ENCODE measurements around the gene JAML. TPM values are rescaled to one million over a fixed set of nuclear protein-coding genes. Genes with fewer than 3 reads are reported as not detected.

JAML gene
- total RNA-seq, 1 donor, result not detected

DNA sequence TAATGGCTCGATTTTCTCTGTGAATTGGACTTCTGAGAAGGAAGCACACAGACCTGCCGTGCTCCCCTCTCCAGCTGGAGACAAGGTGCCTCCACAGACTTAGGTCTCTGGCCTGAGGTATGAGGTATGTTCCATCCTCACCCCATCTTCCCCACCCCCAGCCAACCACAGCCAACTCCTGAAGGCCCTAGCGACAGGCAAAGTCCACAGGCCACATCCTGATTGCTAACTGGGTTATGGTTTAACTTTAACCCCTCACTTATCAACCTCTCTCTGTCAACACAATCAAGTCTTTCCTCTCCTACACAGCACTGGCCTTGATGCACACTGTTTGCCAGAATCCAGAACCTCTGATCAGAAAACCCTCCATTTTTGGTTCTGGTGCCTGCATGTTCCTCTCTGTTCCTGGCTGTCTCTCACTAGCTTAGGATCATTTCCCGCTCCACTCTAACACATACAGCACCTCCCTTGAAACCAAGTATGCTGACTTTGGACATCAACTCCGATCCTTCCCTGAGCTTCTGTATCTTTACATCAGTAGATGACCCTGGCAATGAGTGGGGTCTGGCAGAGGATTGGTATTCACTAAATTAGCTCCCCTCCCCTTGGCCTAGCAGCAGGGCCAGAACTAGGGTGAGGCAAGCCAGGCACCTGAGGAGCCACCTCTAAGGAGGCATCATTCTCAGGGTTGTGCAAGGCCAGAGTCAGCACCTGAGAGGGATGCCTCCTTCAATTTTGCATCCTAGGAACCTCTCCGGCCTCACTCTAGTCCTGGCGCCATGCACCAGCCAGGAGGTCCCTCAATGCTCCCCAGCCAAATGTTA, 22.0 kb downstream of the JAML start:
- Histone ChIP-seq H3K4me1 (ENCODE audit: insufficient read depth, low read length) (no peaks in the 10 kb centered on the region), H3K9me3 (ENCODE audit: low read depth, low read length) (no peaks in the 10 kb centered on the region), H2AFZ (ENCODE audit: low read length) (no peak overlapping the region), H4K20me1 (ENCODE audit: insufficient read depth, low read length) (no peaks in the 10 kb centered on the region), H3K27me3 (ENCODE audit: insufficient read depth, low read length) (peaks cover 13% of the 10 kb centered on the region), H3K4me2 (ENCODE audit: insufficient read depth, low read length) (no peak overlapping the region), H3K36me3 (ENCODE audit: insufficient read depth, low read length) (no peaks in the 10 kb centered on the region), H3K4me3 (ENCODE audit: insufficient read depth, low read length) (no peak overlapping the region), H3K27ac (ENCODE audit: low read depth, low read length) (no peak overlapping the region), H3K79me2 (ENCODE audit: insufficient read depth, low read length) (no peaks in the 10 kb centered on the region)
- DNase-seq (ENCODE audit: insufficient read length, low spot score, missing footprints), result no peak
- TF ChIP-seq, protein P1, sequence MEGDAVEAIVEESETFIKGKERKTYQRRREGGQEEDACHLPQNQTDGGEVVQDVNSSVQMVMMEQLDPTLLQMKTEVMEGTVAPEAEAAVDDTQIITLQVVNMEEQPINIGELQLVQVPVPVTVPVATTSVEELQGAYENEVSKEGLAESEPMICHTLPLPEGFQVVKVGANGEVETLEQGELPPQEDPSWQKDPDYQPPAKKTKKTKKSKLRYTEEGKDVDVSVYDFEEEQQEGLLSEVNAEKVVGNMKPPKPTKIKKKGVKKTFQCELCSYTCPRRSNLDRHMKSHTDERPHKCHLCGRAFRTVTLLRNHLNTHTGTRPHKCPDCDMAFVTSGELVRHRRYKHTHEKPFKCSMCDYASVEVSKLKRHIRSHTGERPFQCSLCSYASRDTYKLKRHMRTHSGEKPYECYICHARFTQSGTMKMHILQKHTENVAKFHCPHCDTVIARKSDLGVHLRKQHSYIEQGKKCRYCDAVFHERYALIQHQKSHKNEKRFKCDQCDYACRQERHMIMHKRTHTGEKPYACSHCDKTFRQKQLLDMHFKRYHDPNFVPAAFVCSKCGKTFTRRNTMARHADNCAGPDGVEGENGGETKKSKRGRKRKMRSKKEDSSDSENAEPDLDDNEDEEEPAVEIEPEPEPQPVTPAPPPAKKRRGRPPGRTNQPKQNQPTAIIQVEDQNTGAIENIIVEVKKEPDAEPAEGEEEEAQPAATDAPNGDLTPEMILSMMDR (IDR thresholded peaks at IDR 0.05; ENCODE audit: extremely low read depth, low read depth, low read length), result no peak

DNA sequence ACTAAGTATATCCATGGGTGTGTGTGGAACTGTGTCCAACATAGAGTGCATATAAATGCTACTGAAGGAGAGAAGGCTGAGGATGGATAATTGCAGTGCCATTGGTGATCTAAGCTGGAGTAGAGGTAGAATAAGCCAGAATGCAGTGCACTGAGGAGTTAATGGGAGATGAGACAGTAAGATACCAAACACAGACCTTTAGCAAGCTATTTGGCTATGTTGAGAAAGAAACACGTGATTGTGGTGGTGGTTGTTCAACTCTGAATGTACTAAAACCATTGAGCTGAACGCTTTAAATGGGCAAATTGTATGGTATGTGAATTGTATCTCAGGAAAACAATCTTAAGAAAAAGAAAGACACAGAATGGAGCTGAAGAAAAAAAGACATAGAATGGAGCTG, 22.8 kb downstream of the JAML start:
- TF ChIP-seq, protein P1 (IDR thresholded peaks at IDR 0.05; ENCODE audit: extremely low read depth, low read depth, low read length), result no peak
- H2AFZ ChIP-seq (ENCODE audit: low read length), result no peak overlapping the region
- no peaks in the 10 kb centered on the region for H3K9me3 ChIP-seq (ENCODE audit: low read depth, low read length)
- H3K36me3 ChIP-seq (ENCODE audit: insufficient read depth, low read length), result no peaks in the 10 kb centered on the region
- no peak overlapping the region for H3K4me2 ChIP-seq (ENCODE audit: insufficient read depth, low read length)
- H3K4me3 ChIP-seq (ENCODE audit: insufficient read depth, low read length), result no peak overlapping the region
- peaks cover 19% of the 10 kb centered on the region for H3K27me3 ChIP-seq (ENCODE audit: insufficient read depth, low read length)
- no peak overlapping the region for H3K27ac ChIP-seq (ENCODE audit: low read depth, low read length)
- H3K4me1 ChIP-seq (ENCODE audit: insufficient read depth, low read length), result no peaks in the 10 kb centered on the region
- DNase-seq (ENCODE audit: insufficient read length, low spot score, missing footprints), result no peak
- H4K20me1 ChIP-seq (ENCODE audit: insufficient read depth, low read length), result no peaks in the 10 kb centered on the region
- no peaks in the 10 kb centered on the region for H3K79me2 ChIP-seq (ENCODE audit: insufficient read depth, low read length)

DNA sequence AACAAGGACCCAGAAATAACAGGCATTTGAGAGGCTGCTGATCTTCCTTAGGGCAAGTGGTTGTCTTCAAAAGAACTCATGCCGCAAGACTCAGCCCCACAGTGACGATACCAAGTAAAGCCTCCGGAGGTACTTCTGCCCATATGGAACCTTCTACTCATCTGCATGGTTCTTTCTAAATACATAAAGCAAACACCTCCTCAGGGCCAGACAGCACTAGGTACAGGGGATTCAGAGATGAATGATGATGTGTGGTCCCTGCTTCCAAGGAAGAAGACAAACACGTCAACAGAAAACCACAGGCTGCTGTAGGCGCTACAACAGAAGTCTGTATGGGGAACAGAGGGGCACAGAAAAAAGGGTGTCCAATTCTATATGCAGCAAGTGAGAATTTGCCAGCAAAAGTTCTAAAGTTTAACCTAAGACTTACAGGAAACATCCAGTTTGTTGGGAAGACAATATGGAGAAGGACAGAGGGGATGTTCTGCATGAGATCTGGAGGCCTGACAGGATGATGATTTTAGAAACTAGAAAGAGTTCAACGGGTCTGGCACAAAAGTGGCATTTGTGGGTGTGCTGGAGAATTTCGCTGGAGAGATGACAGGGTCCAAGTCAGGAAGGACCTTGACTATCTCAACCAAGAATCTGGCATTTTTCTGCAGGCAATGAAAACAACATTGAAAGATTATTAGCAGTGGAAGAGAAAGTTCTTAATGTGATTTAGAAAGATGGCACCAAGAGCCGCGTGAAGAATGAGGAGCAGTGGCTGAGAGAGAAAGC, 23.7 kb downstream of the JAML start:
- Histone ChIP-seq H3K27ac (ENCODE audit: low read depth, low read length) (no peak overlapping the region), H3K4me2 (ENCODE audit: insufficient read depth, low read length) (no peak overlapping the region), H4K20me1 (ENCODE audit: insufficient read depth, low read length) (no peaks in the 10 kb centered on the region), H3K4me3 (ENCODE audit: insufficient read depth, low read length) (no peak overlapping the region), H2AFZ (ENCODE audit: low read length) (no peak overlapping the region), H3K79me2 (ENCODE audit: insufficient read depth, low read length) (no peaks in the 10 kb centered on the region), H3K36me3 (ENCODE audit: insufficient read depth, low read length) (no peaks in the 10 kb centered on the region), H3K27me3 (ENCODE audit: insufficient read depth, low read length) (peaks cover 25% of the 10 kb centered on the region), H3K9me3 (ENCODE audit: low read depth, low read length) (no peaks in the 10 kb centered on the region), H3K4me1 (ENCODE audit: insufficient read depth, low read length) (no peaks in the 10 kb centered on the region)
- DNase-seq (ENCODE audit: insufficient read length, low spot score, missing footprints), result no peak
- TF ChIP-seq, protein P1 (IDR thresholded peaks at IDR 0.05; ENCODE audit: extremely low read depth, low read depth, low read length), result no peak

DNA sequence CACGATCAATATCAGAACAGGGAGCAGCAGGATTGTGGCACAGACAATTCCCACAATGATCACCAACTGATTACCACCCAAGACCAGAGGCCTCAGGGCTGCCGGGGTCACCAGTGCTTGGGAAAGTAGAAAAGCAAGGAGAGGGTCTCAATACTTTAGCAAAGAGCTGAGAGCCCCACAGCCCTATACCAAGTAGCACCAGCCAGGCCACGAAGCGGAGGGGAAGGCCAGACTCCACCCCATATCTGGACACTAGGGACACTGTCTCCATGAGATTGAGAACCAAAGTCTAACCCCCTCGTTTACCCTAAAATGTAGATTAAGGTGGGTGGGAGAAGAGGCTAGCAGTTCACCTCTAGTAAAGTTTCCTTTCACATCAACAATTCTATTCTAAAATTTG, 24.3 kb downstream of the JAML start:
- no peaks in the 10 kb centered on the region for H3K79me2 ChIP-seq (ENCODE audit: insufficient read depth, low read length)
- no peak overlapping the region for H3K4me3 ChIP-seq (ENCODE audit: insufficient read depth, low read length)
- no peak overlapping the region for H3K4me2 ChIP-seq (ENCODE audit: insufficient read depth, low read length)
- TF ChIP-seq, protein P1 (IDR thresholded peaks at IDR 0.05; ENCODE audit: extremely low read depth, low read depth, low read length), result no peak
- H3K9me3 ChIP-seq (ENCODE audit: low read depth, low read length), result no peaks in the 10 kb centered on the region
- H3K36me3 ChIP-seq (ENCODE audit: insufficient read depth, low read length), result no peaks in the 10 kb centered on the region
- no peak overlapping the region for H2AFZ ChIP-seq (ENCODE audit: low read length)
- peaks cover 25% of the 10 kb centered on the region for H3K27me3 ChIP-seq (ENCODE audit: insufficient read depth, low read length)
- no peak for DNase-seq (ENCODE audit: insufficient read length, low spot score, missing footprints)
- H3K27ac ChIP-seq (ENCODE audit: low read depth, low read length), result no peak overlapping the region
- no peaks in the 10 kb centered on the region for H4K20me1 ChIP-seq (ENCODE audit: insufficient read depth, low read length)
- H3K4me1 ChIP-seq (ENCODE audit: insufficient read depth, low read length), result no peaks in the 10 kb centered on the region

Data from osteoblast (primary cell).